IPS-18a (cell line): Measurements from ENCODE around the gene MMS22L.

ENCODE experiments used
- H3K27ac ChIP-seq: one replicate; pipeline ENCODE4 v1.5.1; 2013; ENCODE audit warnings: low read length
- H3K27me3 ChIP-seq: one replicate; pipeline ENCODE4 v1.6.1; 2013; ENCODE audit warnings: mild to moderate bottlenecking, low read length; ENCODE audit not compliant: control insufficient read depth, insufficient read depth
- H3K36me3 ChIP-seq: one replicate; pipeline ENCODE4 v1.6.1; 2013; ENCODE audit warnings: low read depth, low read length; ENCODE audit not compliant: control insufficient read depth
- H3K4me1 ChIP-seq: one replicate; pipeline ENCODE4 v1.6.1; 2013; ENCODE audit warnings: low read depth, low read length; ENCODE audit not compliant: control insufficient read depth
- H3K4me3 ChIP-seq: one replicate; pipeline ENCODE4 v1.5.1; 2013; ENCODE audit warnings: low read length
- H3K9ac ChIP-seq: one replicate; pipeline ENCODE4 v1.6.1; 2013; ENCODE audit warnings: mild to moderate bottlenecking, low read length, moderate library complexity
- H3K9me3 ChIP-seq: one replicate; pipeline ENCODE4 v1.6.1; 2013; ENCODE audit warnings: low read depth, low read length; ENCODE audit not compliant: control insufficient read depth

MMS22L gene

DNA sequence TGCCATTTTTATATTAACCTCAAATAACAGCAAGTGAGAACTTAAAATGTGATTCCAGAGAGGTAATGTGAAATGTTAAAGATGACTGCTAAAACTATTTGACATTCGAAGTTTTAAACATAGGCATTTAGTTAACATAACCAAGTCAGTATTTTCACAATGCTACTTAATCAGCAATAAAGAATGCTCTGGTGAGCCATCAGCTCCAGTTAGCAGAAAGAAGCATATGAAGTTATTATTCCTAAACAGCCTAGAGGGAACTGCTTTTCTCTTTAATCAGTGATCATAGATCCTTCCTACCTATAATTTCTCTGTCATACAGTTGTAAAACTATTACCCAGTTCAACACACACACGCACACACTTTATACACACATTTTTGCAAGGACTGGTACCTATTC is 60.1 kb downstream of the MMS22L start:
- Histone ChIP-seq H3K9me3 (no peaks in the 10 kb centered on the region), H3K4me1 (no peaks in the 10 kb centered on the region), H3K27me3 (no peaks in the 10 kb centered on the region), H3K4me3 (no peak overlapping the region), H3K9ac (no peak overlapping the region), H3K36me3 (peaks cover 8% of the 10 kb centered on the region), H3K27ac (no peak overlapping the region)

GRCh38 chr6:97218912-97219311 is 64.1 kb downstream of the MMS22L start:
- Histone ChIP-seq H3K4me1 (no peaks in the 10 kb centered on the region), H3K27me3 (no peaks in the 10 kb centered on the region), H3K36me3 (no peaks in the 10 kb centered on the region), H3K9ac (no peak overlapping the region), H3K9me3 (no peaks in the 10 kb centered on the region), H3K27ac (no peak overlapping the region), H3K4me3 (no peak overlapping the region)

DNA sequence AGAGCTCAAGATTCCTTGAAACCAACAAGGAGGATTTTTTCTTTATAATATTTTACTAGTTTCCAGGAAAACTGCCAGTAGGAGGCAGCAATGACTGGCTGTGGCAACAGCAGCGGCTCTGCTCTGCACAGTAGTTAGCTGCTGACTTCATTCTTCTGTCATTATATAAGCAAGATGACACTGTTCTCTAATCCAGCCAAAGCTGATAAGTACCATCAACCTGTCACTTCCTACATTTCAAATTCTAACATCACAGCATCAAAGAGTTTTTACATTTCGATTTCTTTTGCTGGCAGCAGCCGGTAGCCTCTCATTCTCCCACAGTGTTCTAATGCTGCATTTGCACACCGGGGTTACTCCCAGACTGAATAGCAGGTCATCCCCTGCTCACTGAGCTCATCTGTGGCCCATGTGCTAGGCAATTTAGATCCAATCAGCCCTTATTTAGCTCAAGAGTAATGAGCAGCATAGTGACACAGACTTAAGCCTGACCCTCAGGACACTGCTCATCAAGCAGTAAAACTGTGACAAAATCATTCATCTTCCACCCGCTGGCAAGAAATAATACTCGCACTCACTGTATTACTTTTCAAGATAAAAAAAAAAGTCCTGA is 67.8 kb downstream of the MMS22L start:
- Histone ChIP-seq H3K9ac (no peak overlapping the region), H3K4me3 (no peak overlapping the region), H3K36me3 (no peaks in the 10 kb centered on the region), H3K27ac (no peak overlapping the region), H3K4me1 (no peaks in the 10 kb centered on the region), H3K9me3 (no peaks in the 10 kb centered on the region), H3K27me3 (no peaks in the 10 kb centered on the region)

- H3K36me3 ChIP-seq, result no peaks in the 10 kb centered on the region
- no peak overlapping the region for H3K27ac ChIP-seq
- H3K4me1 ChIP-seq, result no peaks in the 10 kb centered on the region
- H3K4me3 ChIP-seq, result no peak overlapping the region
- H3K9ac ChIP-seq, result no peak overlapping the region
- H3K9me3 ChIP-seq, result no peaks in the 10 kb centered on the region
- H3K27me3 ChIP-seq, result no peaks in the 10 kb centered on the region
Observed at GRCh38 chr6:97214671-97215070, 68.3 kb downstream of the MMS22L start.

GRCh38 chr6:97207383-97207782 is 75.6 kb downstream of the MMS22L start:
- no peak overlapping the region for H3K4me3 ChIP-seq
- no peaks in the 10 kb centered on the region for H3K36me3 ChIP-seq
- H3K27ac ChIP-seq, result no peak overlapping the region
- H3K9me3 ChIP-seq, result no peaks in the 10 kb centered on the region
- H3K9ac ChIP-seq, result no peak overlapping the region
- no peaks in the 10 kb centered on the region for H3K27me3 ChIP-seq
- peaks cover 14% of the 10 kb centered on the region for H3K4me1 ChIP-seq

DNA sequence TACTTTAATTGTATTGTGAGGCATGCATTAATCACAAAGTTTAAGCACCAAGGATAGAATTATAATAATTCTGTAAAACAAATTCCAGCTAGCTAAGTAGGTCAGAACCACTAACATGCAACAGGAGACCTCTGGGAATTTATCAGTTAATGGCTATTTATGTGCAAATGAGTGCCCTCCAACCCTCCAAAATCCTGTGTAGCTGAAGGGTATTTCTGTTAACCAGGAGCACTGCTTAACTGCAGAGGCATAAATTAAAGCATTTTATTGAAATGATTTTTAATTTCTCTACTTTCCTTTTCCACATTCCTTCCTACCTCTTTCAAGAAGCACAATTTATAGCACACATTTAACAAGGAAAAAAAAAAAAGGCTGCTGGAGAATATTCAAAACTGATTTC is 77.0 kb downstream of the MMS22L start:
- no peak overlapping the region for H3K4me3 ChIP-seq
- H3K36me3 ChIP-seq, result no peaks in the 10 kb centered on the region
- no peak overlapping the region for H3K27ac ChIP-seq
- H3K9me3 ChIP-seq, result no peaks in the 10 kb centered on the region
- no peak overlapping the region for H3K9ac ChIP-seq
- H3K27me3 ChIP-seq, result no peaks in the 10 kb centered on the region
- H3K4me1 ChIP-seq, result peaks cover 14% of the 10 kb centered on the region

DNA sequence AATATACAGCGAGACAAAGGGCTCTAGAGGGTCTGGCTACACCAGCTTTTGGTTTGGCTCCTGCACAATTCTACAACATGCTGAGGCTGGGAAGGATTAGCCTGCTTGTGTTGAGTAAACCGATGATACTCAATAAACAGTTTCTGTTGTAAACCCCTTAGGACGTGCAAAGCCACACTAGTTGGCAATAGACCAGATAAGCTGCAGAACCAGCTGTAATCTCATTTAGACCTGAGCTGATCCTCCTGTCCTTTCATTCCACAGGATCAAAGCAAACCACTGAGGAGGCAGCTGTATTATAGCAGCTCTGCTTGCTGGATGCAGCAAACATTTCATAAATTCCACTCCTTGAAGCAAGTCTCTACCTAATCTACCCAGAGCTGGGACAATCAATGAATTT is 79.7 kb downstream of the MMS22L start:
- Histone ChIP-seq H3K4me3 (no peak overlapping the region), H3K9ac (no peak overlapping the region), H3K27ac (no peak overlapping the region), H3K27me3 (no peaks in the 10 kb centered on the region), H3K36me3 (no peaks in the 10 kb centered on the region), H3K4me1 (peaks cover 14% of the 10 kb centered on the region), H3K9me3 (no peaks in the 10 kb centered on the region)

- no peaks in the 10 kb centered on the region for H3K4me1 ChIP-seq
- no peak overlapping the region for H3K27ac ChIP-seq
- H3K9ac ChIP-seq, result no peak overlapping the region
- H3K36me3 ChIP-seq, result no peaks in the 10 kb centered on the region
- no peaks in the 10 kb centered on the region for H3K9me3 ChIP-seq
- no peaks in the 10 kb centered on the region for H3K27me3 ChIP-seq
- no peak overlapping the region for H3K4me3 ChIP-seq
Observed at GRCh38 chr6:97198046-97198565, 84.9 kb downstream of the MMS22L start.

DNA sequence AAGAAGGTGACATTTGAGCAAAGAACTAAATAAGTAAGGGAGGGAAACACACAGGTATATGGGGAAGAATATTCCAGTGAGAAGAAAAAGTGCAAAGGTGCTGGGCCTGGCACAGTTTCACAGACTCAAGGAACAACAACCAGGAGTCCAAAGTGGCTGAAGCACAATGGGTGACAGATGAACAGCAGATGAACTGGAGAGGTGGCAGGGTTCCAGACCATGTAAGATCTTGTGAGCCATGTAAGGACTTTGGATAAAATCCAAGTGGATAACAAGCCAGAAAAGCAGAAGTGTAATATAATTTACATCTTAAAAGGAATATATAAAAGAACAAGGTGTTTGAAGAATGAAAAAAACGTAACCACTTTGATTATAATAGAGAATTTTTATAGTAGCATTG is 87.9 kb downstream of the MMS22L start:
- Histone ChIP-seq H3K4me1 (no peaks in the 10 kb centered on the region), H3K36me3 (no peaks in the 10 kb centered on the region), H3K9me3 (no peaks in the 10 kb centered on the region), H3K27me3 (no peaks in the 10 kb centered on the region), H3K27ac (no peak overlapping the region), H3K9ac (no peak overlapping the region), H3K4me3 (no peak overlapping the region)

GRCh38 chr6:97189767-97190166 is 93.2 kb downstream of the MMS22L start:
- H3K36me3 ChIP-seq, result no peaks in the 10 kb centered on the region
- no peak overlapping the region for H3K27ac ChIP-seq
- H3K27me3 ChIP-seq, result no peaks in the 10 kb centered on the region
- no peak overlapping the region for H3K4me3 ChIP-seq
- no peak overlapping the region for H3K9ac ChIP-seq
- no peaks in the 10 kb centered on the region for H3K9me3 ChIP-seq
- H3K4me1 ChIP-seq, result no peaks in the 10 kb centered on the region

GRCh38 chr6:97187951-97188350 is 95.1 kb downstream of the MMS22L start:
- H3K27ac ChIP-seq, result no peak overlapping the region

DNA sequence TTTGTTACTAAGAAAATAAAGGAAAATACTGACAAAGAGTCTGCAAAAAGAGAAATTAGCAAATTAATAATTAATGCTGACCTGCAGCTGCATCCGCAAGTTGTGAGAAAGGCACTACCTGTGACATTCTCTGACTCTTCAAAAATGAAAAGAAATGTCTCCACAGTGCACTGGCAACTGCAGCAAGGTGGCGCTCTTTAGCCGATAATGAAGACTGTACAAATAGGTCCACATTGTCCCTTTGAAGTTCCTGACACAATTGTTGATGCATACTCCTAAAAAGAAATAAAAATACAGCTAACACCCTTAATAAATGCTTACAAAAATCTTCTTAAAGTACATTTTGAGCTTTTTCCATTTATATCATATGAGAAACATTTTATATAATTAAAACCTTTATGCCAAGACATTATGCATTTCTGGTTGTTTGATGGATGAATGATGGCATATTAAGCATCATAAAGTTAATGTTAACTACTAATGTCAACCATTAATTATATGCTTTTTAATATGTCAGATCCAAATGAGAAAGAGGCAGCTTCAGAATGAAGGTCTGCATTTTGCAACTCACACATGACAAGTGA is 96.5 kb downstream of the MMS22L start:
- Histone ChIP-seq H3K36me3 (peaks cover 8% of the 10 kb centered on the region), H3K9ac (no peak overlapping the region), H3K4me3 (no peak overlapping the region), H3K27me3 (no peaks in the 10 kb centered on the region), H3K4me1 (no peaks in the 10 kb centered on the region), H3K27ac (no peak overlapping the region), H3K9me3 (no peaks in the 10 kb centered on the region)

More at GRCh38 chr6:97187951-97188350, 95.1 kb downstream of the MMS22L start:
- no peaks in the 10 kb centered on the region for H3K36me3 ChIP-seq
- H3K27me3 ChIP-seq, result no peaks in the 10 kb centered on the region
- no peak overlapping the region for H3K4me3 ChIP-seq
- no peaks in the 10 kb centered on the region for H3K4me1 ChIP-seq
- H3K9ac ChIP-seq, result no peak overlapping the region
- H3K9me3 ChIP-seq, result no peaks in the 10 kb centered on the region
